Measurements from ENCODE around the gene ACTL6A.

Gene ACTL6A

GRCh38 chr3:179551349-179552105, 11.2 kb upstream of the ACTL6A start:
- TF ChIP-seq CTCF (conservative IDR thresholded peaks at IDR 0.05), result no peak
- no peak overlapping the region for H3K27ac ChIP-seq

- no peak overlapping the region for H3K27ac ChIP-seq
- TF ChIP-seq CTCF (conservative IDR thresholded peaks at IDR 0.05), result peak; percentile 93
These were observed 3.9 kb upstream of the ACTL6A start for GRCh38 chr3:179558742-179559364.

- no peak overlapping the region for H3K27ac ChIP-seq
- TF ChIP-seq CTCF (conservative IDR thresholded peaks at IDR 0.05), result no peak
These were observed 1.9 kb upstream of the ACTL6A start for GRCh38 chr3:179560791-179561190.

- H3K27ac ChIP-seq, result peak overlapping the region; percentile 74
- TF ChIP-seq CTCF (conservative IDR thresholded peaks at IDR 0.05), result peak; percentile 55
These were observed 601 bp downstream of the ACTL6A start for GRCh38 chr3:179563271-179563783.

GRCh38 chr3:179565496-179565895, 2.8 kb downstream of the ACTL6A start:
- no peak for TF ChIP-seq CTCF (conservative IDR thresholded peaks at IDR 0.05)
- H3K27ac ChIP-seq, result no peak overlapping the region

- no peak for TF ChIP-seq CTCF (conservative IDR thresholded peaks at IDR 0.05)
- H3K27ac ChIP-seq, result no peak overlapping the region
These were observed 18.3 kb downstream of the ACTL6A start for GRCh38 chr3:179580992-179581391.

GRCh38 chr3:179589143-179589542, 26.4 kb downstream of the ACTL6A start:
- no peak overlapping the region for H3K27ac ChIP-seq
- TF ChIP-seq CTCF (conservative IDR thresholded peaks at IDR 0.05), result no peak
